Fibroblast of the conjunctiva (primary cell): ENCODE data around the gene C3.

ENCODE experiments used
- DNase-seq: peaks from one replicate; pipeline ENCODE4 v3.0.0-alpha.2; 2010; ENCODE audit warnings: low read depth

Gene C3

GRCh38 chr19:6730941-6731670 lies 10.7 kb upstream of the C3 start:
- DNase-seq = no peak

- no peak for DNase-seq
Observed at GRCh38 chr19:6730153-6730804, 9.8 kb upstream of the C3 start.

GRCh38 chr19:6729573-6730152 lies 9.2 kb upstream of the C3 start:
- no peak for DNase-seq

- DNase-seq = no peak
Observed at GRCh38 chr19:6728346-6728745, 7.9 kb upstream of the C3 start.

- no peak for DNase-seq
Observed at GRCh38 chr19:6725513-6726231, 5.2 kb upstream of the C3 start.

GRCh38 chr19:6724631-6725492 lies 4.4 kb upstream of the C3 start:
- no peak for DNase-seq

- DNase-seq = no peak
Observed at GRCh38 chr19:6723738-6724137, 3.3 kb upstream of the C3 start.

GRCh38 chr19:6723108-6723618 lies 2.7 kb upstream of the C3 start:
- DNase-seq = no peak

GRCh38 chr19:6721773-6722172 lies 1.3 kb upstream of the C3 start:
- no peak for DNase-seq

GRCh38 chr19:6721138-6721474 lies 656 bp upstream of the C3 start:
- no peak for DNase-seq

- DNase-seq = no peak
Observed at GRCh38 chr19:6719992-6720368, 470 bp downstream of the C3 start.

- DNase-seq = no peak
Observed at GRCh38 chr19:6719540-6719861, 949 bp downstream of the C3 start.

- no peak for DNase-seq
Observed at GRCh38 chr19:6718741-6719539, 1.5 kb downstream of the C3 start.

- no peak for DNase-seq
Observed at GRCh38 chr19:6718111-6718740, 2.2 kb downstream of the C3 start.

GRCh38 chr19:6717441-6717971 lies 2.9 kb downstream of the C3 start:
- no peak for DNase-seq

GRCh38 chr19:6717036-6717435 lies 3.4 kb downstream of the C3 start:
- DNase-seq = no peak

GRCh38 chr19:6716610-6716970 lies 3.9 kb downstream of the C3 start:
- DNase-seq = no peak

- no peak for DNase-seq
Observed at GRCh38 chr19:6714749-6715555, 5.5 kb downstream of the C3 start.
